Measurements from ENCODE around the gene ZNF787.

- TF ChIP-seq TAF1 (conservative IDR thresholded peaks at IDR 0.05) (no peak), CTCF (IDR thresholded peaks at IDR 0.05; ENCODE audit: low read depth, low read length, missing input control) (peak; percentile 88), FOXA2 (IDR thresholded peaks at IDR 0.05) (no peak)
Measured at GRCh38 chr19:56076498-56076897, 44.6 kb downstream of the ZNF787 start.

Measured in liver (tissue), 3 donors.